ENCODE measurements around the gene TCP11X1.
"Not testable (repeated sequence)": the region's sequence is repeated elsewhere in the genome, so short reads cannot be mapped to it uniquely, and the experiment has no call there.

TCP11X1 gene

DNA sequence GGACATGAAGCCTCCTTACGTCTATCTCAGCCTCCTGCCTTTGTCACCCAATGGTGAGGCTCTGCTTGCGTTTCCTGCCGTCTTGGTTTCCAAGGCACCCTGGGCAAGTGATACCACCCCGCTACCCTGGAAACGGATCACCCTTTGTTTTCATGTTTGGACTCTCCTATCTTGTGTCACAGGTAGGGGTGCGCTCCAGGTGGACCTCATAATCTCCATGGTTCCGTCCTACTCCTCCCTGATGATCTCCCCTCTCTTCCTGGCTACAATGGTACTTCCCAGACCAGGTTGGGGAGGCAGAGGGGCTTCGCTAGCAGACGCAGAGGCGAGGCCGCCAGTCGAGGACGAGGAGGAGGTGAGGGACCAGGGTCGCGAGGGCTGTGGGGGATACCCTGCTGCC lies at the start of gene TCP11X1:
TCP11X1 (plus strand) TSS at position 316 of the 400 bp plus-strand sequence.
- DNase-seq = not testable (repeated sequence)

DNA sequence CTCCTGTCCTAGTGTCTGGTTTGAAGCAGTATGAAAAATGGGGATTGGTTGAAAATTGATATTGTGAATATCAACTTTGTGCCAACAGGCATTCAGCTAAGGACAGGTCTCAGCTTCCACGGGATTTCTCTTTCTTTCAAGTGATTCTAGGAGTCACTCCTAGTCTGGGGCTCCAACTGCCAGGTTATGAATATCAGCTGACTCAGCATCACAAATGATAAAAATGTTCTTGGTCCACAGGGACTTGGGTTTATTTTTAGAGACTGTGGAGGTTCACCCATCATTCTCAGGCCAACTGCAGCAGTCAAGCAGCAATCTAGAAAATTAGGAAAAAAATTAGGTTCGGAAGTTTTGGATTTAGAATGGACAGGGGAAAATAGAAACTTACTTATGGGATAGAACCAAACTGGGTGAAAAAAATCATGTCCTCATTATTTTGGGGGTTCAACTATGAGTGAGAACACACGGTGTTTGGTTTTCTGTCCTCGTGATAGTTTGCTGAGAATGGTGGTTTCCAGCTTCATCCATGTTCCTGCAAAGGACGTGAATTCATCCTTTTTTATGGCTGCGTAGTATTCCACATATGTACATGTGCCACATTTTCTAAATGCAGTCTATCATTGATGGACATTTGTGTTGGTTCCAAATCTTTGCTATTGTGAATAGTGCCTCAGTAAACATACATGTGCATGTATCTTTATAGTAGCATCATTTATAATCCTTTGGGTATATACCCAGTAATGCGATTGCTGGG lies 29.0 kb upstream of the TCP11X1 start:
- no peak for DNase-seq

DNA sequence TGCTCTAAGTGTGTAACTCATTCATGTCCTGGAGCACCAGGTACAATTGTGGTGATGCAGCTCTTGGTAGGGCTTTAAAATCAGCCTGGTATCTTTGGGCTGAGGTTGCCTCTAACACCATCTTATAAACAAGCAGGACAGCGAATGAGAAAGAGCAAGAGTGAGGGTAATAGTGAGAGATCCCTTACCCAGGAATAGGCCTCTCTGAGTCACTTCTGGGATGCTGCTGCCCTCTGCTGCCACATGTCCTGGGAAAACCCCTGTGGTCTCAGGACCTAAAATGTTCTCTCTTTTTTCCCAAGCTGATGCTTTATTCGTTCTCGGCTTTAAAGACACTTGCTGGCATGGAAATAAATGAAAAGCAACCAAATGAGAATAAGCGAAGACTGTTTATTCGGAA lies 7.2 kb upstream of the TCP11X1 start:
- DNase-seq = not testable (repeated sequence)

DNA sequence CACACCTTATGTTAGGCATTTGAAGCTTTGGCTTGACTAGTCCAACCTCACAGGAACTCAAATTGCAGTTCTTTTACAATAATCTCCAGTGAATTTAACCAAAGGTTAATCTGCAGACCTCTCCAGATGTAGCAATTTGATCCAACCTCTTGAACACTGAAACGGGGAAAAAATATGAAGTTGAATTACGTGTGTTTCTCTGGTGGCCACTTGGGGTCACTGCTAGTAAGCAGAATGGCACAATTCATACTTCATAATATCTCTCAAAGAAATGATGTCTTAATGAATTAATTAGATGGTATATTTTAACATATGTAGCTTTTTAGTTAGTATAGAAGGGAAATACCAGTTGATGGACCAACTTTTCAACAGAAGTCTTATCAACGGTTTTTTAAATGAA lies 1.4 kb downstream of the TCP11X1 start:
- DNase-seq = not testable (repeated sequence)

DNA sequence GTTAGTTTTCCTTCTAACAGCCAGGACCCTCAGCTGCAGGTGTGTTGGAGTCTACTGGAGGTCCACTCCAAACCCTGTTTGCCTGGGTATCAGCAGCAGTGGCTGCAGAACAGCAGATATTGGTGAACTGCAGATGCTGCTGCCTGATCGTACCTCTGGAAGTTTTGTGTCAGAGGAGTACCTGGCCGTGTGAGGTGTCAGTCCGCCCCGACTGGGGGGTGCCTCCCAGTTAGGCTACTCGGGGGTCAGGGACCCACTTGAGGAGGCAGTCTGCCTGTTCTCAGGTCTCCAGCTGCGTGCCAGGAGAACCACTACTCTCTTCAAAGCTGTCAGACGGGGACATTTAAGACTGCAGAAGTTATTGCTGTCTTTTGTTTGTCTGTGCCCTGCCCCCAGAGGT lies 20.6 kb downstream of the TCP11X1 start:
- DNase-seq = not testable (repeated sequence)

DNA sequence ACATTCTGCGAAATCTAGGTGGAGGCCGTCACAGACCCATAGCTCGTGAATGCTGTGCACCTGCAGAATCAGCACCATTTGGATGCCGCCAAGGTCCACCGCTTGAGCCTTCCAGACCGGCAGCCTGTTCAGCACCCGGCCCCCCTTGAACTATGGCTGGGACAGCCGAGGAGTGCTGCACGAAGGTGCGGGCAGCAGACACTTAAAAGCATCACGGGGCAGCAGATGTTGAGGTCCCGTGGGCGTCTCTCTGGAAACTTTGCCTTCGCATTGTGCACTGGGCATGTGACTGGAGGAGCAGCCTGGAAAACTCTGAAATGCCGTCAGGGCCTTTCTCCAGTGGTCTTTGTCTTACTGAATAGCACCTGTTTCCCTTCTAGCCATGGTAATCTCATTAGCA lies 25.2 kb downstream of the TCP11X1 start:
- DNase-seq = not testable (repeated sequence)

DNA sequence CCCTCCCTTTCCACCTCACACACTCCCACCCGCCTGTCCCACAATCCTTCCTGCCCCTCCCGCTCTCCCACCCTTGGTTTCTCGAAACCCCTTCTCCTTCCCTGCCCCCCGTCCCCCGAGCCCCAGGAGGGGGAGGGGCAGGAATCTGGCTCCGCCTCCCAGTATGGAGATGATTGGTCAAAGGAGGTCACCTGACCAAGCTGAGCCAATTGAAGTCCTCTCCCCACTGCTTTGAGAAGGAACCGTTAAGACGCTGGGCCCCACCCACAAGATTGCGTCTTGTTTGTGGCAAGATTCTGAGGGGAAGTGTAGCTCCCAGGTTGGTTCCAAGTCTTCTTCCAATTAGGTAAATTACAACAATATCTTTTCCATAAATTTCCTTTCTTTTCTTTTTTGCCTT lies 31.8 kb downstream of the TCP11X1 start, which contains the start of gene NXF2:
NXF2 (plus strand) TSS at position 275 of the 400 bp plus-strand sequence. CDS start 59,912 bp downstream, outside the sequence.
- DNase-seq = not testable (repeated sequence)

DNA sequence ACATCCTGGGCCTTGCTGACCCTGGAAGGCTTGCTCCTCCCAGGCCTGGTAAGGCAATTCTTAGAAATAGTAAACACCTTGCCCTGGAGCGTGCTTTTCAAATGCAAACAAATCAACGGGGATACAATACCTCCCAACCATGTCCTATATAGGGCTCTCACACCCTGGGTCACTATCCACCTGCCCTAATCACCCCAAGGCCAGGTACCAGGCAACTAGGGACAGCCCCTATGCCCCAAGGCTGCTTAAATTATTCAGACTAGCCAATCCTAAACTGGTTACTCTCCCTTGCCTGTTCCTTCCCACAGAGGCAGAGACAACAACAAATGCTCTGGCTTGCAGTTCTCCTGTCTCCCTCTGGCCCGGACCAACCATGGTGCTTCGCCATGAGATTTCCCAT lies 57.1 kb downstream of the TCP11X1 start:
- not testable (repeated sequence) for DNase-seq

Data from right hindlimb (tissue), 1 donor.